HCT116 (cell line): ENCODE measurements around the gene SEPTIN5. TPM values are rescaled to one million over a fixed set of nuclear protein-coding genes. Genes with fewer than 3 reads are reported as not detected.

Source experiments
- ATAC-seq: fragments of 200-7000 bp; cut with Tn5 transposase; 2 replicates; pipeline ENCODE4 v1.9.1; 2020; ENCODE audit warnings: mild to moderate bottlenecking, moderate library complexity
- Bru-seq: library from RNA; stranded (reverse); fragments of 400-500 nt; gene quantifications from one replicate; lab custom pipeline; 2021; lab: Mats Ljungman, UMichigan
- BruChase-seq, 2 experiments: library from RNA; stranded (reverse); fragments of 400-500 nt; gene quantifications; one replicate each; lab custom pipeline; 2021; lab: Mats Ljungman, UMichigan
- BruUV-seq: library from RNA; stranded (reverse); fragments of 400-500 nt; replicated peaks from 2 replicates; lab custom pipeline; 2021; lab: Mats Ljungman, UMichigan
- CTCF ChIA-PET: fragments of 300-600 bp; sonication (Branson Sonifier 250); formaldehyde crosslinking; loops from one replicate; lab custom pipeline; 2021; ENCODE audit warnings: antibody characterized with exemption; lab: Charles Lee
- POLR2A ChIA-PET: fragments of 300-600, 350-600 bp; sonication (Branson Sonifier 250); formaldehyde crosslinking; loops from one replicate; lab custom pipeline; 2021; ENCODE audit warnings: antibody characterized with exemption; lab: Charles Lee
- RAD21 ChIA-PET, 2 experiments: fragments of 300-600 bp; sonication (Branson Sonifier 250); formaldehyde crosslinking; loops; one replicate each; lab custom pipeline; 2023; ENCODE audit warnings: low total read pairs in 2 of 2; ENCODE audit not compliant: uncharacterized antibody in 2 of 2, unreplicated experiment in 2 of 2, low non-redundant PET in 1 of 2; lab: Charles Lee
- DNase-seq: peaks from one replicate; pipeline ENCODE4 v3.0.0-alpha.2; 2010; ENCODE audit warnings: low read depth, low spot score
- H2AFZ ChIP-seq: fragments of 200-600 bp; shearing (Covaris generic), sonication (generic); 2 replicates; pipeline ENCODE4 v1.6.1; 2017; ENCODE audit warnings: low read depth, mixed run types, mixed read lengths, antibody characterized with exemption, low read length; ENCODE audit not compliant: poor library complexity, severe bottlenecking
- H3K27ac ChIP-seq: 2 replicates; pipeline ENCODE4 v1.5.1; 2012; ENCODE audit warnings: low read depth, low read length
- H3K27me3 ChIP-seq: fragments of 200-600 bp; sonication (generic); 2 replicates; pipeline ENCODE4 v1.6.1; 2016; ENCODE audit warnings: mixed run types, low read length, mixed read lengths; ENCODE audit not compliant: insufficient read depth
- H3K36me3 ChIP-seq, 2 experiments: fragments of 200-500 bp in 1 of 2; fragments of 200-600 bp in 1 of 2; sonication (Bioruptor generic) in 1 of 2; sonication (generic) in 1 of 2; 2 replicates each; pipeline versions ENCODE4 v1.5.1 to v1.6.1; 2014 to 2016; ENCODE audit warnings: low read length in 2 of 2, inconsistent platforms in 1 of 2, mixed read lengths in 1 of 2, mixed run types in 1 of 2; ENCODE audit not compliant: insufficient read depth in 2 of 2, control insufficient read depth in 1 of 2
- H3K4me1 ChIP-seq, 2 experiments: fragments of 200-600 bp in 1 of 2; sonication (generic) in 1 of 2; 2 replicates each; pipeline versions ENCODE4 v1.5.1 to v1.6.1; 2012 to 2017; ENCODE audit warnings: low read length in 2 of 2, inconsistent platforms in 1 of 2, mild to moderate bottlenecking in 1 of 2, mixed read lengths in 1 of 2, mixed run types in 1 of 2, moderate library complexity in 1 of 2; ENCODE audit not compliant: insufficient read depth in 2 of 2, control insufficient read depth in 1 of 2
- H3K4me2 ChIP-seq: fragments of 200-600 bp; sonication (generic); 2 replicates; pipeline ENCODE4 v1.6.1; 2017; ENCODE audit warnings: mixed run types, low read length, mixed read lengths
- H3K4me3 ChIP-seq, 2 experiments: fragments of 200-600 bp in 1 of 2; sonication (generic) in 1 of 2; replicated peaks in 1 of 2; 2 replicates each; pipeline ENCODE4 v1.5.1; 2011 to 2016; ENCODE audit warnings: low read length in 2 of 2, control low read depth in 1 of 2, low read depth in 1 of 2, mild to moderate bottlenecking in 1 of 2, mixed read lengths in 1 of 2, mixed run types in 1 of 2
- H3K79me2 ChIP-seq: fragments of 200-600 bp; sonication (generic); 2 replicates; pipeline ENCODE4 v1.6.1; 2017; ENCODE audit warnings: mild to moderate bottlenecking, mixed run types, low read length, moderate library complexity, mixed read lengths; ENCODE audit not compliant: insufficient read depth
- H3K9ac ChIP-seq: fragments of 200-600 bp; sonication (generic); 2 replicates; pipeline ENCODE4 v1.6.1; 2016; ENCODE audit warnings: low read length, mixed read lengths
- H3K9me2 ChIP-seq: fragments of 200-600 bp; sonication (generic), shearing (Covaris generic); 2 replicates; pipeline ENCODE4 v1.6.1; 2017; ENCODE audit warnings: mixed run types, mild to moderate bottlenecking, moderate library complexity; ENCODE audit not compliant: insufficient read depth
- H3K9me3 ChIP-seq, 2 experiments: fragments of 200-500 bp in 1 of 2; fragments of 200-600 bp in 1 of 2; sonication (Bioruptor generic) in 1 of 2; sonication (generic) in 1 of 2; 2 replicates each; pipeline ENCODE4 v1.6.1; 2014 to 2017; ENCODE audit warnings: low read length in 2 of 2, mixed read lengths in 2 of 2, inconsistent platforms in 1 of 2, low read depth in 1 of 2, mild to moderate bottlenecking in 1 of 2, mixed run types in 1 of 2, moderate library complexity in 1 of 2; ENCODE audit not compliant: control insufficient read depth in 1 of 2, insufficient read depth in 1 of 2
- H4K20me1 ChIP-seq: fragments of 200-600 bp; sonication (generic), shearing (Covaris generic); 2 replicates; pipeline ENCODE4 v1.6.1; 2017; ENCODE audit warnings: mixed run types, mild to moderate bottlenecking, moderate library complexity; ENCODE audit not compliant: insufficient read depth
- CTCF ChIP-seq, 3 experiments: fragments of 200-600 bp in 1 of 3; sonication (generic) in 1 of 3; IDR thresholded peaks in 2 of 3; conservative IDR thresholded peaks in 1 of 3; 2 replicates each; pipeline ENCODE4 v1.5.1; 2012 to 2017; ENCODE audit warnings: low read depth in 2 of 3, low read length in 2 of 3, antibody characterized with exemption in 1 of 3, borderline replicate concordance in 1 of 3, control low read depth in 1 of 3, mild to moderate bottlenecking in 1 of 3, mixed read lengths in 1 of 3, mixed run types in 1 of 3, moderate library complexity in 1 of 3; ENCODE audit not compliant: insufficient read depth in 1 of 3
- EZH2 ChIP-seq: fragments of 200-600 bp; sonication (generic); IDR thresholded peaks from 2 replicates; pipeline ENCODE4 v1.6.1; 2017; ENCODE audit warnings: antibody characterized with exemption, mixed run types
- EZH2phosphoT487 ChIP-seq: fragments of 200-600 bp; IDR thresholded peaks from 2 replicates; pipeline ENCODE4 v1.6.1; 2018; ENCODE audit warnings: antibody characterized with exemption, borderline replicate concordance
- MAX ChIP-seq: IDR thresholded peaks from 2 replicates; pipeline ENCODE4 v1.6.1; 2012
- RAD21 ChIP-seq: IDR thresholded peaks from 2 replicates; pipeline ENCODE4 v1.6.1; 2012; ENCODE audit warnings: low read depth, mild to moderate bottlenecking
- YY1 ChIP-seq: IDR thresholded peaks from 2 replicates; pipeline ENCODE4 v1.6.1; 2011; ENCODE audit warnings: low read length, low read depth, moderate library complexity, mild to moderate bottlenecking; ENCODE audit not compliant: insufficient replicate concordance; ENCODE audit errors: extremely low read depth
- ZNF274 ChIP-seq: fragments of 200-500 bp; sonication (Bioruptor generic); IDR thresholded peaks from 2 replicates; pipeline ENCODE4 v1.6.1; 2014; ENCODE audit warnings: mild to moderate bottlenecking, low read depth, low read length, inconsistent platforms
- intact Hi-C: fragments of 100-400 bp; cut with micrococcal nuclease; formaldehyde crosslinking; loops from 2 replicates; pipeline ENCODE4 v1.10.0; 2022
- long read RNA-seq: library from polyadenylated mRNA; unstranded; transcript quantifications from one replicate; pipeline ENCODE4 v2.0.0, GENCODE V29; 2021; ENCODE audit not compliant: unreplicated experiment
- polyA plus RNA-seq: library from polyadenylated mRNA; unstranded; fragments of >200 nt; gene quantifications from 2 replicates; pipeline ENCODE4 v1.2.1, GENCODE V29; 2012; ENCODE audit warnings: missing spikeins
- total RNA-seq: library from RNA; stranded (reverse); gene quantifications from one replicate; pipeline ENCODE4 v1.2.1, GENCODE V29; 2021; ENCODE audit not compliant: unreplicated experiment

The SEPTIN5 gene
- total RNA-seq (9.0 TPM), Bru-seq, nascent RNA (percentile 33 among the genes with signal in this experiment), BruChase-seq, experiment 1, labeled RNA remaining after a 6-hour chase (percentile 21 among the genes with signal in this experiment), BruChase-seq, experiment 2, labeled RNA remaining after a 2-hour chase (percentile 37 among the genes with signal in this experiment)
- polyA plus RNA-seq = 11.2 and 12.8 TPM in 2 replicates
- long read RNA-seq, partial matches to known transcripts = 6 of 11 reads
- long read RNA-seq, other reads (novel, unspliced or antisense) = 3 of 11 reads

GRCh38 chr22:19714312-19715187, at the start of gene SEPTIN5:
TSS of gene SEPTIN5 (plus strand) at chr22:19714503. CDS start at chr22:19714589, 86 bp downstream.
- TF ChIP-seq MAX (no peak), CTCF (IDR thresholded peaks at IDR 0.05 in 2 of 3, conservative IDR thresholded peaks at IDR 0.05 in 1 of 3; ENCODE audit: borderline replicate concordance in 1 of 3, insufficient read depth in 1 of 3, low read depth in 2 of 3, low read length in 2 of 3) (no peak), ZNF274 (no peak), YY1 (no peak), RAD21 (no peak), EZH2 (no peak), EZH2phosphoT487 (no peak)
- Histone ChIP-seq H3K9me3 (no peaks in the 10 kb centered on the region), H3K36me3 (no peaks in the 10 kb centered on the region), H3K27ac (peak within 1 kb of the TSS; percentile 29; the same call in 1 of the 2 replicates), H3K27me3 (no peaks in the 10 kb centered on the region), H3K4me3 (peak within 1 kb of the TSS; percentile 44 to 57), H3K9ac (peak within 1 kb of the TSS; percentile 38; the same call in 1 of the 2 replicates), H2AFZ (no peak within 1 kb of the TSS), H3K9me2 (no peaks in the 10 kb centered on the region), H4K20me1 (no peaks in the 10 kb centered on the region), H3K4me2 (peak within 1 kb of the TSS; percentile 80), H3K79me2 (no peaks in the 10 kb centered on the region), H3K4me1 (peaks cover 5 to 28% of the 10 kb centered on the region in 2 experiments; a peak in 3 of 4 replicates)
- intact Hi-C loops = loop anchor here (5.0 to 10.0 kb wide), 2 partner anchors 32 to 420 kb away; partner anchors contain the start of gene CLTCL1
- ChIA-PET RAD21 (no interaction called here), POLR2A (interaction anchor here (0.7 kb wide), 1 partner anchor 11 kb away, joined by 3 read pairs; no protein-coding TSS in a partner anchor), CTCF (interaction anchor here (1.1 kb wide), 1 partner anchor 16 kb away, joined by 4 read pairs; no protein-coding TSS in a partner anchor)
- ATAC-seq (0 out of 2 replicates have a peak, but pooled peaks have one; percentile 7), DNase-seq (no peak)
- BruUV-seq = no TSS peak
